Keratinocyte (primary cell): ENCODE measurements around the gene CDYL2. TPM values are rescaled to one million over a fixed set of nuclear protein-coding genes. Genes with fewer than 3 reads are reported as not detected.

ENCODE experiments used
- DNase-seq: peaks from one replicate; pipeline ENCODE4 v3.0.0-alpha.2; 2011; ENCODE audit warnings: low read depth, missing footprints, low spot score
- FAIRE-seq: peaks from 2 replicates; lab custom pipeline; 2011; peaks lifted over from hg19 to GRCh38; lab: Jason Lieb, UNC
- H2AFZ ChIP-seq: 2 replicates; pipeline ENCODE4 v1.6.0; 2012; ENCODE audit warnings: low read length, control low read depth, inconsistent platforms; ENCODE audit not compliant: control insufficient read depth
- H3K27ac ChIP-seq: 2 replicates; pipeline ENCODE4 v1.5.1; 2011; ENCODE audit warnings: low read length; ENCODE audit not compliant: control insufficient read depth, insufficient read depth
- H3K27me3 ChIP-seq: 3 replicates; pipeline ENCODE4 v1.6.0; 2011; ENCODE audit warnings: low read length; ENCODE audit not compliant: control insufficient read depth, insufficient read depth; ENCODE audit errors: extremely low read depth
- H3K36me3 ChIP-seq, 2 experiments: 2 replicates in 1 of 2; 3 replicates in 1 of 2; pipeline ENCODE4 v1.5.1; 2011; ENCODE audit warnings: low read length in 2 of 2, mild to moderate bottlenecking in 1 of 2; ENCODE audit not compliant: control insufficient read depth in 2 of 2, insufficient read depth in 2 of 2; ENCODE audit errors: extremely low read depth in 1 of 2
- H3K4me1 ChIP-seq: 3 replicates; pipeline ENCODE4 v1.5.1; 2011; ENCODE audit warnings: low read length; ENCODE audit not compliant: control insufficient read depth, insufficient read depth; ENCODE audit errors: extremely low read depth
- H3K4me2 ChIP-seq: 3 replicates; pipeline ENCODE4 v1.6.0; 2011; ENCODE audit warnings: low read depth, low read length; ENCODE audit not compliant: control insufficient read depth, insufficient read depth; ENCODE audit errors: extremely low read depth
- H3K4me3 ChIP-seq, 3 experiments: fragments of 200-600 bp in 1 of 3; sonication (generic) in 1 of 3; 2 replicates in 2 of 3; 3 replicates in 1 of 3; pipeline ENCODE4 v1.5.1; 2011 to 2016; ENCODE audit warnings: low read length in 3 of 3, mild to moderate bottlenecking in 3 of 3, control low read depth in 2 of 3, inconsistent platforms in 1 of 3, low read depth in 1 of 3, mixed read lengths in 1 of 3, mixed run types in 1 of 3, moderate library complexity in 1 of 3; ENCODE audit not compliant: control insufficient read depth in 2 of 3, insufficient read depth in 2 of 3; ENCODE audit errors: extremely low read depth in 1 of 3
- H3K79me2 ChIP-seq: 2 replicates; pipeline ENCODE4 v1.6.0; 2012; ENCODE audit warnings: low read length; ENCODE audit not compliant: control insufficient read depth, insufficient read depth
- H3K9ac ChIP-seq: 3 replicates; pipeline ENCODE4 v1.6.0; 2011; ENCODE audit warnings: low read length; ENCODE audit not compliant: control insufficient read depth, insufficient read depth; ENCODE audit errors: extremely low read depth
- H3K9me1 ChIP-seq: 3 replicates; pipeline ENCODE4 v1.6.0; 2011; ENCODE audit warnings: low read length; ENCODE audit not compliant: control insufficient read depth, insufficient read depth; ENCODE audit errors: extremely low read depth
- H3K9me3 ChIP-seq: 2 replicates; pipeline ENCODE4 v1.5.1; 2012; ENCODE audit warnings: low read depth, low read length; ENCODE audit not compliant: control insufficient read depth
- H4K20me1 ChIP-seq: 3 replicates; pipeline ENCODE4 v1.6.0; 2011; ENCODE audit warnings: low read length; ENCODE audit not compliant: control insufficient read depth, insufficient read depth; ENCODE audit errors: extremely low read depth
- CTCF ChIP-seq, 3 experiments: IDR thresholded peaks in 1 of 3; conservative IDR thresholded peaks in 1 of 3; optimal IDR thresholded peaks in 1 of 3; 2 replicates in 2 of 3; 3 replicates in 1 of 3; pipeline versions ENCODE3 to v1.5.1; 2011; ENCODE audit warnings: low read length in 3 of 3, mild to moderate bottlenecking in 3 of 3, moderate library complexity in 2 of 3, control low read depth in 1 of 3, inconsistent platforms in 1 of 3; ENCODE audit not compliant: insufficient read depth in 2 of 3; ENCODE audit errors: extremely low read depth in 1 of 3
- EZH2 ChIP-seq: IDR thresholded peaks from one replicate; pipeline ENCODE4 v1.6.1; 2012; ENCODE audit warnings: inconsistent platforms, mild to moderate bottlenecking, low read length, moderate library complexity
- dilution Hi-C: fragments of 300-500 bp; cut with MboI; formaldehyde crosslinking; loops from one replicate; pipeline ENCODE4 v1.7.0; 2020; ENCODE audit warnings: low sequenced_read_pairs; ENCODE audit not compliant: extremely low pct_ligation_motif_present
- polyA plus RNA-seq, 5 experiments: library from polyadenylated mRNA; depleted of rRNA in 3 of 5; stranded (reverse) in 3 of 5; stranded (forward) in 1 of 5; unstranded in 1 of 5; fragments of >200 nt; gene quantifications; 1 replicate in 1 of 5; 2 replicates in 3 of 5; 3 replicates in 1 of 5; pipeline versions ENCODE4 v1.2.1 to v1.2.3, GENCODE V29; 2011 to 2012; ENCODE audit warnings: missing spikeins in 2 of 5, low read depth in 1 of 5, low replicate concordance in 1 of 5

The CDYL2 gene
- polyA plus RNA-seq, 1 donor (not counting 4 experiments of a cell fraction or from before 2014, with no cell fraction given) = 2.0 TPM

GRCh38 chr16:80684906-80685305, 119.5 kb downstream of the CDYL2 start:
- Histone ChIP-seq H3K9me3 (no peaks in the 10 kb centered on the region), H3K4me1 (no peaks in the 10 kb centered on the region), H3K9me1 (no peaks in the 10 kb centered on the region), H3K9ac (no peak overlapping the region), H3K4me3 (no peak overlapping the region), H3K27ac (no peak overlapping the region), H2AFZ (no peak overlapping the region), H3K36me3 (no peaks in the 10 kb centered on the region), H4K20me1 (no peaks in the 10 kb centered on the region), H3K27me3 (no peaks in the 10 kb centered on the region), H3K4me2 (no peak overlapping the region), H3K79me2 (no peaks in the 10 kb centered on the region)
- no peak for FAIRE-seq
- TF ChIP-seq CTCF (optimal IDR thresholded peaks at IDR 0.05 in 1 of 3, IDR thresholded peaks at IDR 0.05 in 1 of 3, conservative IDR thresholded peaks at IDR 0.05 in 1 of 3; ENCODE audit: extremely low read depth in 1 of 3, insufficient read depth in 2 of 3, low read length in 3 of 3) = no peak
- no peak for TF ChIP-seq EZH2
- no peak for DNase-seq
- dilution Hi-C loops = no loop called here

- H3K4me3 ChIP-seq = no peak overlapping the region
- no peak overlapping the region for H3K9ac ChIP-seq
- H3K9me3 ChIP-seq = no peaks in the 10 kb centered on the region
- no peak for DNase-seq
- H3K27ac ChIP-seq = no peak overlapping the region
- H4K20me1 ChIP-seq = no peaks in the 10 kb centered on the region
- no peaks in the 10 kb centered on the region for H3K36me3 ChIP-seq
- no peaks in the 10 kb centered on the region for H3K4me1 ChIP-seq
- no peaks in the 10 kb centered on the region for H3K27me3 ChIP-seq
- H3K9me1 ChIP-seq = no peaks in the 10 kb centered on the region
- TF ChIP-seq EZH2 (no peak), CTCF (optimal IDR thresholded peaks at IDR 0.05 in 1 of 3, IDR thresholded peaks at IDR 0.05 in 1 of 3, conservative IDR thresholded peaks at IDR 0.05 in 1 of 3; ENCODE audit: extremely low read depth in 1 of 3, insufficient read depth in 2 of 3, low read length in 3 of 3) (no peak)
- FAIRE-seq = no peak
- no peaks in the 10 kb centered on the region for H3K79me2 ChIP-seq
- dilution Hi-C loops = no loop called here
- no peak overlapping the region for H3K4me2 ChIP-seq
- H2AFZ ChIP-seq = no peak overlapping the region
These were observed 120.1 kb downstream of the CDYL2 start for GRCh38 chr16:80684136-80684765.
